ENCODE measurements around the gene RASSF8.

Gene RASSF8

GRCh38 chr12:26058818-26059217 lies 100.3 kb downstream of the RASSF8 start:
- DNase-seq (ENCODE audit: low read depth in 3 of 3) = no peak

DNA sequence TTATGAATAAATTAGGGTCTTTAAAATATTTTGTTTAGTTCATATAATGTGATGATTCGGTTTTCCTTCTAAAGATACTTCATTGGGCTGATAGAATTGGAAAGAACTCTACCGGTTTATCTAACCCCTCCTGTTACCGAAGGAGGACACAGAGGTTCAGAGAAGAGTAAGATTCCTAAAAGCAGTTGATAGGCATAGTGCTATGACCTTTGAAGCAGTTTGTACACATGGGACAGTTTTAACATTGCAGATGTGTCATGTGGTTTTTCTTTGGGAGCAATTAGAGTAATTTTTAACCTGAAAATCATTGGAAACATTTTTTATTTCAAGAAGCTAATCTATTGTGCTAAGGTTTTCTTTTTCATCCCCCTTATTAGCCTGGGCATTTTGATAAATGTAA lies 103.5 kb downstream of the RASSF8 start:
- DNase-seq (ENCODE audit: low read depth in 3 of 3) = no peak

- no peak for DNase-seq (ENCODE audit: low read depth in 3 of 3)
Observed at GRCh38 chr12:26062566-26062965, 104.1 kb downstream of the RASSF8 start.

- DNase-seq (ENCODE audit: low read depth in 3 of 3) = no peak
Observed at GRCh38 chr12:26065451-26065850, 107.0 kb downstream of the RASSF8 start.

- DNase-seq (ENCODE audit: low read depth in 3 of 3) = no peak
Observed at GRCh38 chr12:26068503-26068902, 110.0 kb downstream of the RASSF8 start.

GRCh38 chr12:26069796-26070195 lies 111.3 kb downstream of the RASSF8 start:
- DNase-seq (ENCODE audit: low read depth in 3 of 3) = no peak

- no peak for DNase-seq (ENCODE audit: low read depth in 3 of 3)
Observed at GRCh38 chr12:26077915-26078702, 119.6 kb downstream of the RASSF8 start.

DNA sequence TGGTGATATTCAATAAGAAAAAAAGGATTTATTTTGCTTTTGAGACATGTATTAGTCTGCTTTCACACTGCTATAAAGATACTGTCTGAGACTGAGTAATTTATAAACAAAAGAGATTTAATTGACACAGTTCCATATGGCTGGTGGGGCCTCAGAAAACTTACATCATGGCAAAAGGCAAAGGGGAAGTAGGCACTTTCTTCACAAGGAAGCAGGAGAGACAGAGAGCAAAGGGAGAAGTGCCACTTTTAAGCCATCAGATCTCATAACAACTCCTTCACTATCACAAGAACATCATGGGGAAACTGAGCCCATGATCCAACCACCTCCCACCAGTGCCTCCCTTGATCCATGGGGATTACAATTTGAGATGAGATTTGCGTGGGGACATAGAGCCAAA lies 122.4 kb downstream of the RASSF8 start:
- no peak for DNase-seq (ENCODE audit: low read depth in 3 of 3)

DNA sequence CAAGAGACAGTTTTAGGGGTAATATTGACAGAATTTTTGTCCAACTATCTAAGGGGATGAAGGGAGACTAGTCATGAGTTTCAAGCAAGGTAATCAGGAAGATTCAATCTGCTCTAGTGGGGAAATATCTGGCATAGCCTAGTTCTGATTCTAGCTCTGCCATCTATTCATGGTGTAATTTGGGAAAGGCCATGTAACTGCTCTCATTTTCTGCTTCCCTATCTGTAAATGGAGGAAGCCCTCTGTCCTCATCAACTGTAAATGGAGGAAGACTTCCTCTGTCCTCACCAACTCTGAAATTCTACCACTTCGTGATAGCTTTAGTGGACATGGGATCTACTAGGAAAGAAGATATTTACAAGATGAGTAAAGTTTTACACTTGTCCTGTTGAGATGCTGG lies 128.5 kb downstream of the RASSF8 start:
- no peak for DNase-seq (ENCODE audit: low read depth in 3 of 3)

- no peak for DNase-seq (ENCODE audit: low read depth in 3 of 3)
Observed at GRCh38 chr12:26088998-26089397, 130.5 kb downstream of the RASSF8 start.

- DNase-seq (ENCODE audit: low read depth in 3 of 3) = no peak
Observed at GRCh38 chr12:26090836-26091510, 132.5 kb downstream of the RASSF8 start.

DNA sequence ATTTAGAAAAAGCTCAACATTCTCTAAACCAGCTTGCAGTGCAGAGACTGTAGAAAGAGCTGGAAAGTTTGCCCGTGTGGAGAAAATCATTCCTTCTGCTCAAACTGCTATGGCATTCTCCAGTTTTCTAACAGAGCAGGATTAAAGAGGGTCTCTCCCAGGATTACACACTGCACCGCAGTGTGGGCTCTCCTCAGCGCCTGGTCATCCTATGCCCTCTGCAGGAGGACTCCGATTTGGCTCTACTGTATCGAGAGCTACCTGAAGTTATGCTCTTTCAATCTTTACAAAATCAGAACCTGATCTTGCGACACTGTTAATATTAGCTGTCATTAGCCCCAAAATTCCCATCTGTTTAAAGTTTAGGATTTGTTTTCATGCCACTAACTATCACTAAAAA lies 133.3 kb downstream of the RASSF8 start:
- no peak for DNase-seq (ENCODE audit: low read depth in 3 of 3)

DNA sequence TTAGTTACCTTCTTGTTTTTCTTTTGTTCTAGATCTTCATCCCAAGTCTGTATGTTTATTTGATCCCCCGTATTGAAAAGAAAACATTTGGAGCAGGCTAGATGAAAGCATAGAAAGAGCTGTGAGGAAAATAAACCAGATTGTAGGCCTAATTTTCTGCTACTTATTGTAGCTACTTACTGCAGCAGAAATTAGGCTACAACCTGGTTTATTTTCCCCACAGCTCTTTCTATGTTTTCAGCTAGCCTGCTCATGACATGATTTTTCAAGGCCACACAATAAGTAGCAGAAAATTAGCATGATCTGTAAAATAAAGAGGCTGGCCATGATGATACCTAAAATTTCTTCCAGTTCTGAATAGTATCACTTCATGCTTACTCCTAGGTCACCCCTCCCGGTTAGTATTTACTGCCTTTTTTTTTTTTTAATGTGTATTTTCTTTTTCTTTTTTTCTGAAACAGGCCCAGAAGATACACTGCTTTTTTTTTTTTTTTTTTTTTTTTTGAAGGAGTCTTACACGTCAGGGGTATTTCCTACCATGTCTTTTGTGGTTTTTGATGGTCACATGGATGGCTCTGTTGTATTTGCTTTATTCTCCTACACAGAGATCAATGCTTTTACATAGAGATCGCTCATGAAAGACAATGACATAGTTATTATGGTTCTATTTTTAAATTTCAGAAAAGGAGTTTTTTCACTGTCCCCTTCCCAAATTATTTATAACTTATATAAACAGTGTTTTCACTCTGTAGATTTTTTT lies 134.0 kb downstream of the RASSF8 start:
- DNase-seq (ENCODE audit: low read depth in 3 of 3) = no peak

DNA sequence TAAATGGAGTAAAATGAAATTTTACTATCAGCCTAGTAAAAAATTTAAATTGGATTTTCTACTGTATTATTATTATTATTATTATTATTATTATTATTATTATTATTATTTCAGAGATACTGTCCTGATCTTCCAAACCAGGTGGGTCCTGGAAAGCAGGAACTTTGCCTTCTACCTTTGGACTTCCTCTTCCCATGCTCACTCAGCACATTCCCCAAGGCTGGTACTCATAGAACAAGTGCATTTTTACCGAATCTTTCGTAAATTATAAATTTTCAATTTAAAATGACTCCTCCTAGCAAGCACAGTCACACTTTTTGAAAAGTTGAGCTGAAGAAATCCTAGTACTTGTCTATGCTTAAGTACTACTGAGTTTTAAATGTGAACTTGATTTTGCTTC lies 136.7 kb downstream of the RASSF8 start:
- DNase-seq (ENCODE audit: low read depth in 3 of 3) = no peak

GRCh38 chr12:26096036-26096435 lies 137.6 kb downstream of the RASSF8 start:
- DNase-seq (ENCODE audit: low read depth in 3 of 3) = no peak

DNA sequence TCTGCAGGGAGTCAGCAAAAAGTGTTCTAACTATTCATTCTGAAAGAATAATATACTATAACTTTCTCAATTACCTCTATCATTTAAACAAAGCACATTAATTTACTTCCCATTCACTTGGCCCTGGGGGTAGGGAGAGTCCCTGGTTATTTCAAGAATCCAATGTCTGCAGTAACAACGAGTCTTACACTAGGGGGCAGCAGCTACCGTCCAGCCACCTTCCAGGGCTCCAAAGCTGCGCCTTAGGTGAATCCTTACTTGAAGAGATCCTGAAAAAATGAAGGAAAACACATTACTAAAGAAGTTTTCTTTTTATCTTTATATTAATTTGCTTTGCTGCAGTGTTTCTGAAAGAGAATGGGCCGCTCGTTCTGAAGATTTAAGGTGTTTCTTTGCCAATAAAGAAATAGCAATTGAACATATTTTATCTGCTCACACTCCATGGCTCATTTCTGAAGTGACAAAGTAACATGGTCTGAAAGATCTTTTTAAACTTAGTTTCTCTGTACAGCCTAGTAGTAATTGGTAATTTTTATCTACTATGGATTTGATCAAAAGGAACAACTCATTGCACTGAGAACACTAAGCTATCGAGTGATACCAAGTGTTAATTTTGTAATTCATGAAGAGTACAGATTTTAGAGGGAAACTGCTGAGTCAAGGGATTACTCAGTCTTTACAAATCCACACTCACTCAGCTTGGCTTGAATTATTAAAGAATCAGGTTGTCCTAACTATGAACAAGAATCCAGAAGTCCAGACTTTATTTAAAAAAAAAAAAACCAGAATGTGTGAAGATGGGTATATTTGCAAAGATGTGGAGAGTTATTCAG lies 138.8 kb downstream of the RASSF8 start:
- DNase-seq (ENCODE audit: low read depth in 3 of 3) = peak; percentile 27 to 42 (median 33)

- DNase-seq (ENCODE audit: low read depth in 3 of 3) = no peak
Observed at GRCh38 chr12:26100666-26101349, 142.3 kb downstream of the RASSF8 start.

DNA sequence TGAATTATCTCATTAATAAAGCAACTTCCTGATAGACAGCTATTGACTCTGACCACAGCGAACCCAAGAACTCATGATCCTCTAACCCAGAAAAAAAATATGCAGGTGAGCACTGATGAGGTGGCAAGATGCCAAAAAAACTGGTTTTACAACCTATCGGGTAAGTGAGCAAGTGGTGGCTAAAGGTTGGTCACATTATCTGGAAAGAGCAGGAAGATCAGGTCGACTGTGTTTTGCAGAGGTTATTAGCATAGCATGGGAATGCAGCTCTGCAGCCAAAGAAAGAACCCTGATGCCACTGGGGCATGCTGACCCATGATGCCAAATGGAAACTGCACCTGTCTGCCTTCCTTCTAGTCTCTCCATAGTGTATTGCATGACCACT lies 142.9 kb downstream of the RASSF8 start:
- no peak for DNase-seq (ENCODE audit: low read depth in 3 of 3)

- DNase-seq (ENCODE audit: low read depth in 3 of 3) = no peak
Observed at GRCh38 chr12:26101763-26102162, 143.3 kb downstream of the RASSF8 start.

DNA sequence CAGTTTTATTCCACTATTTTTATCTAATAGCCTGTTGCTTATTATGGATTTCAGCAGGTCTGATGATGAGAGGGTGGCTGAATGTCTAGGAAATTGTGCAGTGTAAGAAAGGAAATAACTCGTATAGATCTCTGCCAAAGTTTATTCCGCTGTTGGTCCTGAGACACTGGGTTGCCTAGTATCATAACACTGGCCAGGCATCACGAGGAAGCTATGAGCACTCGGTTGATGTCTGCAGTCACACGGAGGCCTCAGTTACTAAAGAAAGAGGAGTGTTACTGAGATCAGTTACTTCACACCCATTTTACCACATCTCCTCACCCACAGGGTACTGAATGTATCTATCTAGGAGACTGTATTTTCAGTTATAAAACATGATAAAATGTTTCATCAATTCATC lies 144.5 kb downstream of the RASSF8 start:
- no peak for DNase-seq (ENCODE audit: low read depth in 3 of 3)

GRCh38 chr12:26106347-26106746 lies 147.9 kb downstream of the RASSF8 start:
- DNase-seq (ENCODE audit: low read depth in 3 of 3) = no peak
